GM19238 (cell line): Measurements from ENCODE around the gene IFT20.
A peak's percentile ranks its signal among the peaks of the same experiment; 100 is the strongest.
"Not testable (repeated sequence)": the region's sequence is repeated elsewhere in the genome, so short reads cannot be mapped to it uniquely, and the experiment has no call there.

ENCODE experiments used
- DNase-seq: peaks from one replicate; pipeline ENCODE4 v3.0.0; 2011; ENCODE audit warnings: low spot score; ENCODE audit not compliant: insufficient read length

Gene IFT20

GRCh38 chr17:28364665-28365363 is 29.5 kb upstream of the IFT20 start, which contains the start of gene SEBOX:
TSS of gene SEBOX (minus strand) at chr17:28365199. CDS start at chr17:28365151, 48 bp downstream.
- no peak for DNase-seq

DNA sequence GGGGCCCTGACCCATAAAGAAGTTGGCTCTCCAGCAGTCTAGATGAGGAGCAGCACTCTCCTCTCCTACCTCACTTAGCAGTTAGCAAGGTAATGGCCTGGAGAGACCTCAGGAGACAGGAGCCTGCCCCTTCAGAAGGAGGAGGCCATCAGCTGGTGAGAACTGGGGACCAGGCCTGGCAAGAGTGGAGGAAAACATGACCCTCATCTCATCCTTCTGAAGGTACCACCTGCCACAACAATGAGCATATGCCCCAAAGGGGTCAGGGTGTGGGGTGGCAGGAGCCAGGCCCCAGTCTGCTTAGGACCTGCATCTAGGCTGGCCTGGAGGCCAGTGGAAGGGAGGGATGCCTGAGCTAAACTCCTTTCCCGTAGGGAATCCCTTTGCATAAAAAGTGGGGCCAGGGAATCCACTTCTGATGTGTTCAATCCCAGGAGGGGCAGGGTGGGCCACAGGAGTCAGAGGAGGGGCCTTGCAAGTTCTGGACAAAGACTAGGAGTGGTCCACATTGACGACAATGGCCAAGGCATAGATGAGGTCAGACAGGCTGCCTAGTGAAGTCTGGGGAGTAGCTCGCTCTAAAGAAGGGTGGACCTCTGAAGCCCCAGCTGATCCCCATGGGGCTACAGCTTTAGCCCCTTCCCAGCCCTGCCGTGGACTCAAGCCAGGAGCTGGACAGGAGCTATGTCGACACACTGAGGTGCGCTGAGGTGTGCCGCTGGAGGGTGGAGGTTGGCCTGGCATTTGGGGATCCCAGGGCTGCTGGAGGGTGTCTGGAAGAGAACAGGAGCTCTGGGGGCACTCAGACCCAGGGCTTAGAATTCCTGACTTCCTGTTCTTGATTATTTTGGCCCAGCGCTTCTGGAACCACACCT is 28.7 kb upstream of the IFT20 start:
- DNase-seq, result no peak

DNA sequence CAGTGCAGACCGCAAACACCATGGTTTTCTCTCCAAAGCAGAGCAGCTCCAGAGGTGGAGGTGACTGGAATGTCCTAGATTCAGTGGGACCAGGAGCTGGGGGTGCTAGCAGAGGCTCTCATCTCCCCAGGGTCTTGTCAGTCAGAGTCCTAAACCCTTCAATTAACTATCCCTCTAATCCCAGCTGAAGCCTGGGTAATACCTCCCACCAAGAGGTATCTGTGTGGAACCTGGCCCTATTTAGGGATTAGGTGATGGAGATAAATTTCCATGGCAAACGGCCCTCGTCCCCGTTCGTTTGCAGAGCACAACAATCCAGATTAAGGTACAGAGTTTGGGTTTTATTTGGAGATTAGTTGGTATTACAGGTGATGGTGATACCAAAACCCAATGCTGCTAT is 27.9 kb upstream of the IFT20 start:
- no peak for DNase-seq

GRCh38 chr17:28357901-28358197 is 22.6 kb upstream of the IFT20 start:
- no peak for DNase-seq

- peak; percentile 96 for DNase-seq
These were observed 22.0 kb upstream of the IFT20 start, which contains the start of gene POLDIP2 for GRCh38 chr17:28357061-28357900. TSS of gene POLDIP2 (minus strand) at chr17:28357527. CDS start at chr17:28357448, 79 bp downstream.

GRCh38 chr17:28350271-28350670 is 15.0 kb upstream of the IFT20 start:
- DNase-seq, result no peak

- DNase-seq, result no peak
These were observed 13.7 kb upstream of the IFT20 start for GRCh38 chr17:28348979-28349378.

DNA sequence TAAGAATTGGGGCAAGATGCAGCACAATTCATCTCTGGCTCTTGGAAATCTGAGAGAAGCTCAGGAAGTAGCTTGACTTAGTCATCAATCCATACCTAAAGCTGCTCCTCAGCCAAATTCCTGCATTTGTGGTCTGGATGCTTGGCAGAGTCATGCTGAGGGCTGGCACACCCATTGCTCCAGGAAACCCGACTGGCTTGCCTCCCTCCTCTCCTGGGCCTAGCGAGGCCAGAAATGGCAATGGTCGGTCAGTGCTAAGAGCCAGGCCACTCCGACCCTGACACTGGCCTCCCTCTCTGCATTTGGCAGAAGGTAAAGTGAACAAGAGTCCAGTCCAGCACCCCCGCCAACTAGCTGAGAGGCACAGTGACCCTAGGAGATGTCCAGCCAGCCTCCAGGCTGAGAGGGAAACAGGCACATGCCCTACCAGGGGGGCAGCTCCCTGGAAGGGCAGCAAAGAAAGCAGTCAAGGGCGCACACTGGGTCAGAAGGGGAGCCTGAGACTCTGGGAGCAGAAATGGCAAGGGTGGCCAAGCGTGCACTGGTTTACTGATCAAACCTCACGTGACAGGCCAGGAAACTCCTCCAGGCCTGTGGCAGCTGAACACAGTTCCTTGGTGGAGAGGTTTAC is 12.1 kb upstream of the IFT20 start:
- DNase-seq, result no peak

GRCh38 chr17:28346746-28347246 is 11.5 kb upstream of the IFT20 start:
- no peak for DNase-seq

DNA sequence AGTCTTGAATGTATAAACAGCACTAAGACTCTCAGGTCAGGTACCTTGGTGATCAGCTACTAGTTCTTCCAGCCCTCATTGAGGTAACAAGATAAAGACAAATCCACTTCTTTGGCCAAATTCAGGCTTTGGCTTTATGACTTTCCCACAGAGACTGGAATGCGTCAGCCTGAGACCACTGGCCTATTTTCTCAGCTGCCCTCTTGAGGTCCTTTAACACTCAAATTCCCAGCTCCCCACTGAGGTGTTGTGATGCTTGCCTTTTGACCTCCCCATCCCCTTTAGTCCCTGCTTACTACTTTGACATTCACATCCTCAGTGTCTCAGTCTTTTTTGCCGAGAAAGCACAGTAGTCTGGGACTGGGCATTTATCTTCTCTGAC is 10.9 kb upstream of the IFT20 start:
- no peak for DNase-seq

DNA sequence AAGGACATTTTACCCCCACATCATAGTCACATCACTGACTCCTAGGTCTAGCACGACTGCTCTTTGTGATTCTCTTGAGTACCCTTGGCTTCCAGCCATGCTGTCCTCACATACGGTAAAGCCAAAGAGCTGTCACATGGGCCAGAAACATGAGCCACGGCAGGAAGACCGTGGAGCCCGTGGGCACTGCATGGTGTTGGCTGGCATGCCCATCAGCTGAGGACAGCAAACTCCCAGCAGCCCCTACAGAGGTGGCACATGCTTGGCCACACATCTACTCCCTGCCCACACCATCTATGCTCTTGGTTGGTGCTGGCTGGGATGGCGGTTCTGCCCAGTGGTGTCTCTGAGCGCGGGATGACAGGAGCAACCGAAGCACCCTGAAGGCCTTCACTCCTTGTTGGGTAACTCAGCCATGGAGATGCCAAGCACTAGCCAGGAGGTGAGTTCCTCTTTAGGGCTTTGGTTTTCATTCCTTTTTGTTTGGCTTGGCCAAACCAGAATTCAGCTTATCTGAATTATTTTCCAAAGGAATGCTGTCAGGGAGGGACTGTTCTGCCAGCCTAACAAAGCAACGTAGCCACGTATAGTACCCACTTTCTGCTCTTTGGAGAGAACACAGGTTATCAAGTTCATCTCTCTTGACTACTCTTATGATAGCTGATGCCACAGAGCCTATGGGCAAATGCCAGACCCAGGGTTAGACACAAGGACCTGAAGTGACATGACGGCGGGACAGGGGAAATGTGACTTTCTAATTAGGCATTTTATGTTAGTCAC is 10.3 kb upstream of the IFT20 start:
- no peak for DNase-seq

- no peak for DNase-seq
These were observed 9.2 kb upstream of the IFT20 start for GRCh38 chr17:28344435-28344901.

DNA sequence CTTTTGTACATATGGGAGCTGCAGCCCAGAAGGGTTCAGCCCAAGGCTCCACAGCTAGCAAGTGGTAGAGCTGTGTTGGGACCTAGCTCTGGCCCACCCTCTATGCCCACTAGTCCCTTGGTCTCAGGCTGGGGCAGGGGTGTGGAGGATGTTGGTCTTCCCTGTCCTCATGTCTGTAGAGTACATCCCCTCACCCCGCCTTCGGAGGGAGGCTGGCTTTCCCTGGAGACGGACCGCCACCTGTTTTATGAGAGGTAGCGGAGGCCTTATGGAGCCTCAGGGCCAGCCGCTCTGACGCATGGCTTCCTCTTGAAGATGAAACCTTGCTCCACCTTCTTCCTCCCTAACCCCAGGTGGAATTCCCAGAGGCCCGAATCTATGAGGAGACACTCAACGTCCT is 8.7 kb upstream of the IFT20 start:
- no peak for DNase-seq

GRCh38 chr17:28343491-28343932 is 8.2 kb upstream of the IFT20 start:
- no peak for DNase-seq

- no peak for DNase-seq
These were observed 7.0 kb upstream of the IFT20 start for GRCh38 chr17:28342313-28342712.

- no peak for DNase-seq
These were observed 6.2 kb upstream of the IFT20 start for GRCh38 chr17:28341516-28341915.

DNA sequence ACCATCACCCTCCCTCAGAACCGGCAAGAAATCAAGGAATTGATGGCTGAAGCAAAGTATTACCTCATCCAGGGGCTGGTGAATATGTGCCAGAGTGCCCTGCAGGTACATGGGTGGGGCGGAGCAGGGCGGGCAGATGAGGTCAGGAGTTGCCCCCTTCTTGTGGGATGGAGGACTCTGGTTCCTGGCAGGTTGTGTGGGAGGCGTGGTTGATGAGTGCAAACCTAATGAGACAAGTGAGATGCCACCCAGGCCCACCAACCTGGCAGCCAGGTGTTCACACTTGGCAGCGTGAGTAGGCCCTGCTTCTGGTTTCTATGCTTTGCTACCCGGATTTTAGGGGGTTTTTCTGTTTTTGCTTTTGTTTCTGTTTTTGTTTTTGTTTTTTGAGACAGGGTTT is 5.1 kb upstream of the IFT20 start:
- no peak for DNase-seq

GRCh38 chr17:28339431-28339830 is 4.2 kb upstream of the IFT20 start:
- no peak for DNase-seq

- DNase-seq, result not testable (repeated sequence)
These were observed 3.5 kb upstream of the IFT20 start for GRCh38 chr17:28338769-28339212.
